ENCODE data around the gene ZNRF1. TPM values are rescaled to one million over a fixed set of nuclear protein-coding genes. Genes with fewer than 3 reads are reported as not detected.

Gene ZNRF1
- total RNA-seq, 1 experiment from 2014 or later, result 48.2 TPM

DNA sequence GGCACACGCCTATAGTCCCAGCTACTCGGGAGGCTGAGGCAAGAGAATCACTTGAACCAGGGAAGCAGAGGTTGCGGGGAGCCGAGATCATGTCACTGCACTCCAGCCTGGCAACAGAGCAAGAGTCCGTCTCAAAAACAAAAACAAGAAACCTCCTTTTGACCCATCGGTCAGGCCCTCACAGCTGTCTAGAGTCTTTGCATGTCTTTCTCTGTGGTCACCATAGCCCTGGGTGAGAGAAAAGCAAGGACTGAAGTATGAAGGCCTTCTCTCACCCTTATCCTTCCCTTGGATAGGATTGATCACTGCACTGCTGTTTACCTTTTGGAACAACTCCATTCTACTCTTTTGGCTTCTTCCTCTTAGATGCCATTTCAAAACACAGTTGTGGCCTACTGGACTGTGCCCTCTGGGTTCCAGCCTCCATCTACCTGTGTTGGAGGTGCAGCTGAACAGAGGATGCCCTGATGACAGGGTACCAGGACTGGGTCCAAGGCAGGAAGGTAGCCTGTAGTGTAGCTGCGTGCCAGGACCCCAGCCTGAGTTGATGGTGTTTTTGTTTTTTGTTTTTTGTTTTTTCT lies 80.6 kb downstream of the ZNRF1 start:
- Histone ChIP-seq H3K4me1 (ENCODE audit: control insufficient read depth in 1 of 2, insufficient read depth in 2 of 2, low read length in 2 of 2) (peaks cover 0 to 5% of the 10 kb centered on the region in 2 experiments; a peak in 1 of 4 replicates), H3K79me2 (ENCODE audit: insufficient read depth, low read length) (peaks cover 55% of the 10 kb centered on the region), H4K20me1 (ENCODE audit: insufficient read depth) (no peaks in the 10 kb centered on the region), H3K36me3 (ENCODE audit: control insufficient read depth in 1 of 2, insufficient read depth in 2 of 2, low read length in 2 of 2) (no peaks in the 10 kb centered on the region), H3K27ac (ENCODE audit: low read depth, low read length) (no peak overlapping the region), H3K27me3 (ENCODE audit: insufficient read depth, low read length) (no peaks in the 10 kb centered on the region), H3K9ac (ENCODE audit: low read length) (no peak overlapping the region), H3K9me3 (ENCODE audit: control insufficient read depth in 1 of 2, insufficient read depth in 1 of 2, low read depth in 1 of 2, low read length in 2 of 2) (no peaks in the 10 kb centered on the region), H3K4me3 (replicated peaks in 1 of 2; ENCODE audit: low read depth in 1 of 2, low read length in 2 of 2) (no peak overlapping the region), H3K9me2 (ENCODE audit: insufficient read depth) (no peaks in the 10 kb centered on the region), H2AFZ (ENCODE audit: low read depth, low read length, poor library complexity, severe bottlenecking) (no peak overlapping the region), H3K4me2 (ENCODE audit: low read length) (no peak overlapping the region)
- BruUV-seq (replicated peaks), result no TSS peak
- no peak for ATAC-seq
- intact Hi-C loops (cut with micrococcal nuclease), result no loop called here
- ChIA-PET POLR2A (no interaction called here), CTCF (no interaction called here), RAD21 (ENCODE audit: low non-redundant PET in 1 of 2, low total read pairs in 2 of 2, uncharacterized antibody in 2 of 2, unreplicated experiment in 2 of 2) (no interaction called here)
- TF ChIP-seq SIN3A (IDR thresholded peaks at IDR 0.05; ENCODE audit: low read depth) (no peak), MAX (IDR thresholded peaks at IDR 0.05) (no peak)
- no peak for DNase-seq (ENCODE audit: low read depth, low spot score)

DNA sequence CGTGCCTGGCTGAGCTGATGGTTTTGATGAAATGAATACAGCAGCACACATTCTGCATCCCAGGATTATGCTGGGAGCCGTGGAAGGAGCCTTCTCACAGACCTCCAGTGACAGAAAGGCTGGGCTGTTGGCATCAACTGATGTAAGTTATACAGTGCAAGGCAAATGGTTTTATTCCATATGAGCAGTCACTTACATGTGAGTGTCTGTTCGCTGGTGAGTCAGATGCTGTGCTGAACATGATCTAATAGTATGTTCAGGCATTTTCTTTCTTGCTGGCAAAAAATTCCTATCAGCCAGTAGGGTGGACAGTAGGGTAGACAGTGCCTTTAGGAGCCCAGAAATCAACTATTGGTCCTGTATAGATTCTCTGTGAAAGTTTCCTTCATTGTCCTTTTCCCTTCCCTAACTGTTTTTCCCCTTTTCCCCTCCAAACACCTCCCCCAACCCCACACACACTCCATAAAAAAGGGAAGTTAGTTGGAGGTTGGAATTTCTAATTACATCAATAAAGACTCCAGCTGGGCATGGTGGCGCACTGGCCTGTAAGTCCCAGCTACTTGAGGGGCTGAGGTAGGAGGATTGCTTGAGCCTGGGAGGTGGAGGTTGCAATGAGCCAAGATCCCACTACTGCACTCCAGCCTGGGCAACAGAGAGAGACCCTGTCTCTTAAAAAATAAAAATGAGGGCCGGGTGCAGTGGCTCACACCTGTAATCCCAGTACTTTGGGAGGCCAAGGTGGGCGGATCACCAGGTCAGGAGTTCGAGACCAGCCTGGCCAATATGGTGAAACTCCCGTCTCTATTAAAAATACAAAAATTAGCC lies 81.6 kb downstream of the ZNRF1 start:
- TF ChIP-seq SP1 (IDR thresholded peaks at IDR 0.05; ENCODE audit: low read depth) (no peak), TCF7L2 (IDR thresholded peaks at IDR 0.05; ENCODE audit: borderline replicate concordance, extremely low read depth, insufficient read depth, insufficient read length) (no peak), ELF1 (IDR thresholded peaks at IDR 0.05; ENCODE audit: borderline replicate concordance, low read depth) (no peak), POLR2AphosphoS5 (IDR thresholded peaks at IDR 0.05; ENCODE audit: low read depth, low read length) (no peak), EZH2 (IDR thresholded peaks at IDR 0.05) (no peak)
- Histone ChIP-seq H3K4me1 (ENCODE audit: control insufficient read depth in 1 of 2, insufficient read depth in 2 of 2, low read length in 2 of 2) (peaks cover 0 to 5% of the 10 kb centered on the region in 2 experiments; a peak in 1 of 4 replicates), H3K9me2 (ENCODE audit: insufficient read depth) (no peaks in the 10 kb centered on the region), H2AFZ (ENCODE audit: low read depth, low read length, poor library complexity, severe bottlenecking) (no peak overlapping the region), H3K4me3 (replicated peaks in 1 of 2; ENCODE audit: low read depth in 1 of 2, low read length in 2 of 2) (no peak overlapping the region), H3K9ac (ENCODE audit: low read length) (no peak overlapping the region), H3K79me2 (ENCODE audit: insufficient read depth, low read length) (peaks cover 49% of the 10 kb centered on the region), H3K27ac (ENCODE audit: low read depth, low read length) (no peak overlapping the region), H3K27me3 (ENCODE audit: insufficient read depth, low read length) (no peaks in the 10 kb centered on the region), H3K4me2 (ENCODE audit: low read length) (no peak overlapping the region), H3K36me3 (ENCODE audit: control insufficient read depth in 1 of 2, insufficient read depth in 2 of 2, low read length in 2 of 2) (no peaks in the 10 kb centered on the region), H3K9me3 (ENCODE audit: control insufficient read depth in 1 of 2, insufficient read depth in 1 of 2, low read depth in 1 of 2, low read length in 2 of 2) (no peaks in the 10 kb centered on the region), H4K20me1 (ENCODE audit: insufficient read depth) (no peaks in the 10 kb centered on the region)
- BruUV-seq (replicated peaks), result no TSS peak
- POLR2A ChIA-PET, result no interaction called here
- RAD21 ChIA-PET (ENCODE audit: low non-redundant PET in 1 of 2, low total read pairs in 2 of 2, uncharacterized antibody in 2 of 2, unreplicated experiment in 2 of 2), result no interaction called here
- CTCF ChIA-PET, result no interaction called here
- ATAC-seq, result no peak
- DNase-seq (ENCODE audit: low read depth, low spot score), result no peak
- intact Hi-C loops (cut with micrococcal nuclease), result no loop called here
